ENCODE results near the gene PRKAB1. TPM values are rescaled to one million over a fixed set of nuclear protein-coding genes. Genes with fewer than 3 reads are reported as not detected.

PRKAB1 gene
- total RNA-seq, 1 experiment from 2014 or later = 10.9 TPM

DNA sequence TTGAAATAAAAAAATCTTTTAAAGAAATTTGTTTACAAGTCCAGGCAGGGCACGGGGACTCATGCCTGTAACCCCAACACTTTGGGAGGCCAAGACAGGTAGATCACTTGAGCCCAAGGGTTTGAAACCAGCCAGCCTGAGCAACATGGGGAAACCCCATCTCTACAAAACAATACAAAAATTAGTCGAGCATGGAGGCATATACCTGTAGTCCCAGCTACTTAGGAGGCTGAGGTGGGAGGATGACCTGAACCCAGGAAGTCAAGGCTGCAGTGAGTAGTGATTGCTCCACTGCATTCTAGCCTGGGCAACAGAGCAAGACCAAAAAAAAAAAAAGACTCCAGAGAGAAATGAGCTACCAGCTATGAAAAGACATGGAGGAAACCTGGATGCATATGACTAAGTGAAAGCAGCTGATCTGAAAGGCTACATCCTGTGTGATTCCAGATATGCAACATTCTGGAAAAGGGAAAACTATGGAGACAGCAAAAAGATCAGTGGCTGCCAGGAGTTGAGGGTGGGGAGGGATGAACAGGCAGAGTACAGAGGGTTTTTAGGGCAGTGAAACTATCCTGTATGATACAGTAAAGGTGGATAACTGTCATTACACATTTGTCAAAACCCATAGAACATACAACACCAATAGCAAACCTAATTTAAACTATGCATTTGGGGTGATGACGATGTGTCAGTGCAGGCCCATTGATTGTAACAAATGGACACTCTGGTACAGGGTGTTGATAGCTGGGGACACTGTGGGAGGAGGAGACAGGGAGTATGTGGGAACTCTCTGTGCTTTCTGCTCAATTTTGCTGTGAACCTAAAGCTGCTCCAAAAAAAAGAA lies 59.9 kb downstream of the PRKAB1 start:
- in situ Hi-C loops (cut with HindIII; ENCODE audit: low pct_unique_long_range_greater_than_20kb, low sequenced_read_pairs) = no loop called here
- DNase-seq (ENCODE audit: low read depth, low spot score) = no peak

DNA sequence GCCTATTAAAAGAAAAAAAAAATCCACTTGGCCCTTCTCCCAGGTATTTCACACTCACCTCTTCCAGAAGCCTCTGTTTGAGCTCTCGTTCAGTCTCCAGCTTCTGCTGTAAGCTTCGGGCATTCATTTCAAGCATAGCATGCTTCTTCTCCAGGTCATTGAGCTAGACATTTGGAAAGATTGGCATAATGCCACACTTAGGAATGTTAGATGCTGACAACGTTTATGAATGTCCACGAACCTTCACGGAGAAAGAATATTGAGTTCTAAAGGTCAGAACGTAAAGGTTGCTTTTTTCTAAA lies 60.5 kb downstream of the PRKAB1 start:
- DNase-seq (ENCODE audit: low read depth, low spot score) = no peak
- in situ Hi-C loops (cut with HindIII; ENCODE audit: low pct_unique_long_range_greater_than_20kb, low sequenced_read_pairs) = no loop called here

DNA sequence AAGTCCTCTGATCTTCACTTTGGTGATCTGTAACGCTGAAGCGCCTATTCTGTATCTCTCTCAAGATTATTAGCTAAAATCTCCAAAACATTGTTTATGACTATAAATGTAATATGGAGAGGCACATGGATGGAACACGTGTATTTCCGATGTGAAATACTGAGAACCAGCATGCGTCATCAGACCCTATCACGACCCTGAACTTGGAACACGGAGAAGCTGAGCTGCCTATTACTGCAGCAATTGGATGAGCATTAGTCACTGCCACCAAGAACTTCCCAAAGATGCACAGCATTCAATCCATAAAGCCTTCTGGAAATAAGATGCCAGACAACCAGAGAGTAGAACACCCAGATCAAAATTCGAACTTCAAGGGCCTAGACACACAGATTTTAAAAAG lies 61.9 kb downstream of the PRKAB1 start:
- in situ Hi-C loops (cut with HindIII; ENCODE audit: low pct_unique_long_range_greater_than_20kb, low sequenced_read_pairs) = no loop called here
- DNase-seq (ENCODE audit: low read depth, low spot score) = no peak

DNA sequence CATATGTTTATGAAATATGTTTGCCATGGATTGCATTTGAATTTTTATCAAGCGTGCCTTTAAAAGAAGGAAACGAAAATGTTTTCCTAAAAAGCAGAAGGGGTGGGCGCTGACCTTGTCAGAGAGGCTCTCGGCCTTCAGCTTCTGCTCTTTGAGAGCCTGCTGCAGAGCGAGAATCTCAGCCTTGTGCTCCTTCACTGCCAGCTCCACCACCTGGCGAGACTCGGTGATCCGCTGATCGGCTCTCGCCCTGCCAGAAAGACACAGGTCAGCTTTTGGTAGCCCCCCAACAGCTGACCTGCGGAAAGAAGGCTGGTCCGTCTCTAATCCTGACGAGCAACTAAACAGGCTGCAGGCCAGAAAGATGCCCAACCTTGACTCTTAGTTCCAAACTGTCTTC lies 62.4 kb downstream of the PRKAB1 start:
- no peak for DNase-seq (ENCODE audit: low read depth, low spot score)
- in situ Hi-C loops (cut with HindIII; ENCODE audit: low pct_unique_long_range_greater_than_20kb, low sequenced_read_pairs) = no loop called here

Small RNA genes within 50 kb of the gene (small RNA-seq; reads per million reads assigned to genes)
- 0 reads per million in 2 experiments for gene RN7SKP197

Other genes starting within 250 kb of the PRKAB1 start
- gene TMEM233, start 74.4 kb upstream of the PRKAB1 start, total RNA-seq (2014; rRNA removed; shearing (Covaris generic)) = 0.03 TPM in 1 of 2 replicates, not detected in the other
- gene CIT, start 209.2 kb downstream of the PRKAB1 start, total RNA-seq (2014; rRNA removed; shearing (Covaris generic)) = 34.3 and 47.6 TPM in 2 replicates

Data from SK-MEL-5 (cell line).